SK-N-SH (cell line): ENCODE measurements around the gene INO80D. TPM values are rescaled to one million over a fixed set of nuclear protein-coding genes. Genes with fewer than 3 reads are reported as not detected.

Source experiments
- CTCF ChIA-PET: fragments of 300-600, 350-600 bp; formaldehyde crosslinking; extraction: SDS; loops from one replicate; lab custom pipeline; 2021; lab: Yijun Ruan, JAX
- POLR2A ChIA-PET: fragments of 350-600 bp; sonication (Branson Sonifier 250); formaldehyde crosslinking; extraction: SDS; loops from one replicate; lab custom pipeline; 2020; ENCODE audit warnings: antibody characterized with exemption, inconsistent platforms; lab: Yijun Ruan, JAX
- DNase-seq: peaks from one replicate; pipeline ENCODE4 v3.0.0; 2012
- H2AFZ ChIP-seq: fragments of 200-600 bp; sonication (generic); 2 replicates; pipeline ENCODE4 v1.8.1; 2016; ENCODE audit warnings: antibody characterized with exemption, mild to moderate bottlenecking, low read depth
- H3F3A ChIP-seq: fragments of 200-600 bp; sonication (generic); replicated peaks from 2 replicates; pipeline ENCODE3; 2016; ENCODE audit warnings: antibody characterized with exemption, mild to moderate bottlenecking; ENCODE audit not compliant: insufficient read depth
- H3K27ac ChIP-seq, 2 experiments: fragments of 200-500 bp in 1 of 2; fragments of 200-600 bp in 1 of 2; sonication (Bioruptor generic) in 1 of 2; sonication (generic), shearing (Covaris generic) in 1 of 2; 2 replicates each; pipeline versions ENCODE4 v1.5.1 to v1.6.1; 2014 to 2016; ENCODE audit warnings: low read depth in 2 of 2, inconsistent platforms in 1 of 2, low read length in 1 of 2, mild to moderate bottlenecking in 1 of 2, mixed read lengths in 1 of 2
- H3K27me3 ChIP-seq: fragments of 200-600 bp; sonication (generic), shearing (Covaris generic); 2 replicates; pipeline ENCODE4 v1.6.1; 2016; ENCODE audit warnings: mixed run types; ENCODE audit not compliant: insufficient read depth
- H3K36me3 ChIP-seq, 2 experiments: fragments of 200-500 bp in 1 of 2; fragments of 200-600 bp in 1 of 2; sonication (Bioruptor generic) in 1 of 2; sonication (generic) in 1 of 2; replicated peaks in 1 of 2; 2 replicates each; pipeline versions ENCODE3 to v1.5.1; 2014 to 2016; ENCODE audit warnings: low read length in 1 of 2, mild to moderate bottlenecking in 1 of 2; ENCODE audit not compliant: insufficient read depth in 2 of 2, control insufficient read depth in 1 of 2
- H3K4me1 ChIP-seq, 2 experiments: fragments of 200-500 bp in 1 of 2; fragments of 200-600 bp in 1 of 2; sonication (Bioruptor generic) in 1 of 2; sonication (generic), shearing (Covaris generic) in 1 of 2; 2 replicates each; pipeline versions ENCODE4 v1.5.1 to v1.6.1; 2014 to 2016; ENCODE audit warnings: low read depth in 1 of 2, low read length in 1 of 2, mixed run types in 1 of 2; ENCODE audit not compliant: insufficient read depth in 2 of 2, control insufficient read depth in 1 of 2
- H3K4me2 ChIP-seq: fragments of 200-600 bp; sonication (generic), shearing (Covaris generic); 2 replicates; pipeline ENCODE4 v1.6.1; 2017; ENCODE audit warnings: mixed run types
- H3K4me3 ChIP-seq, 2 experiments: fragments of 200-500 bp in 1 of 2; fragments of 200-600 bp in 1 of 2; sonication (Bioruptor generic) in 1 of 2; sonication (generic), shearing (Covaris generic) in 1 of 2; 2 replicates each; pipeline versions ENCODE4 v1.5.1 to v1.8.1; 2014 to 2016; ENCODE audit warnings: low read depth in 2 of 2, inconsistent platforms in 1 of 2, low read length in 1 of 2, mild to moderate bottlenecking in 1 of 2, mixed read lengths in 1 of 2, moderate library complexity in 1 of 2
- H3K79me2 ChIP-seq: fragments of 200-600 bp; sonication (generic); 2 replicates; pipeline ENCODE4 v1.8.1; 2017; ENCODE audit warnings: mild to moderate bottlenecking; ENCODE audit not compliant: insufficient read depth
- H3K9ac ChIP-seq: fragments of 200-600 bp; sonication (generic); 2 replicates; pipeline ENCODE4 v1.6.1; 2017; ENCODE audit warnings: mixed run types
- H3K9me2 ChIP-seq: fragments of 200-600 bp; sonication (generic); 2 replicates; pipeline ENCODE4 v1.6.1; 2017; ENCODE audit warnings: mixed run types
- H3K9me3 ChIP-seq: fragments of 200-600 bp; sonication (generic); 2 replicates; pipeline ENCODE4 v1.6.1; 2017; ENCODE audit warnings: mixed run types, mild to moderate bottlenecking, moderate library complexity
- H4K20me1 ChIP-seq: fragments of 200-600 bp; sonication (generic); 2 replicates; pipeline ENCODE4 v1.6.1; 2017; ENCODE audit warnings: mild to moderate bottlenecking, mixed run types; ENCODE audit not compliant: insufficient read depth
- ELF1 ChIP-seq: IDR thresholded peaks from 2 replicates; pipeline ENCODE4 v1.4.0; 2012
- EP300 ChIP-seq, 2 experiments: IDR thresholded peaks; 2 replicates each; pipeline versions ENCODE4 v1.4.0 to v1.6.1; 2012; ENCODE audit warnings: borderline replicate concordance in 1 of 2, low read depth in 1 of 2, low read length in 1 of 2
- EZH2phosphoT487 ChIP-seq: fragments of 200-600 bp; sonication (generic); IDR thresholded peaks from 2 replicates; pipeline ENCODE4 v1.6.1; 2017; ENCODE audit warnings: low read depth, mixed run types, mild to moderate bottlenecking, antibody characterized with exemption, moderate library complexity, borderline replicate concordance
- FOXJ3 ChIP-seq: sonication (generic); formaldehyde crosslinking; IDR thresholded peaks from 2 replicates; pipeline ENCODE4 v1.5.1; 2020; ENCODE audit warnings: mild to moderate bottlenecking, missing genetic modification reagents
- FOXM1 ChIP-seq: IDR thresholded peaks from 2 replicates; pipeline ENCODE4 v1.4.0; 2012; ENCODE audit warnings: low read depth, mild to moderate bottlenecking
- GABPA ChIP-seq: IDR thresholded peaks from 2 replicates; pipeline ENCODE4 v1.4.0; 2012; ENCODE audit warnings: low read depth, mild to moderate bottlenecking
- GATA2 ChIP-seq: sonication (generic); formaldehyde crosslinking; IDR thresholded peaks from 2 replicates; pipeline ENCODE4 v1.5.0; 2020; ENCODE audit warnings: mild to moderate bottlenecking, missing genetic modification reagents
- JUND ChIP-seq: IDR thresholded peaks from 2 replicates; pipeline ENCODE4 v1.4.0; 2012
- MEF2A ChIP-seq: IDR thresholded peaks from 2 replicates; pipeline ENCODE4 v1.4.0; 2012; ENCODE audit warnings: low read depth, borderline replicate concordance
- MXI1 ChIP-seq: IDR thresholded peaks from 2 replicates; pipeline ENCODE4 v1.6.1; 2012; ENCODE audit warnings: mild to moderate bottlenecking, low read depth, low read length, improper control_type of control experiment
- NRF1 ChIP-seq: IDR thresholded peaks from 2 replicates; pipeline ENCODE4 v1.6.1; 2012; ENCODE audit warnings: low read depth, mild to moderate bottlenecking, low read length
- POLR2AphosphoS5 ChIP-seq: IDR thresholded peaks from 2 replicates; pipeline ENCODE4 v1.6.1; 2012; ENCODE audit warnings: low read depth, low read length
- RCOR1 ChIP-seq: fragments of 150-350 bp; IDR thresholded peaks from 2 replicates; pipeline ENCODE4 v1.6.1; 2017; ENCODE audit warnings: antibody characterized with exemption, low read length
- RFX5 ChIP-seq: IDR thresholded peaks from 2 replicates; pipeline ENCODE4 v1.6.1; 2012; ENCODE audit warnings: mild to moderate bottlenecking, improper control_type of control experiment, low read length
- RXRA ChIP-seq: IDR thresholded peaks from 2 replicates; pipeline ENCODE4 v1.4.0; 2012; ENCODE audit warnings: low read depth, mild to moderate bottlenecking, borderline replicate concordance
- SIN3A ChIP-seq: IDR thresholded peaks from 2 replicates; pipeline ENCODE4 v1.6.1; 2012; ENCODE audit warnings: low read depth, mild to moderate bottlenecking, low read length, moderate library complexity, borderline replicate concordance
- TAF1 ChIP-seq: IDR thresholded peaks from 2 replicates; pipeline ENCODE4 v1.6.1; 2012; ENCODE audit warnings: low read depth, mild to moderate bottlenecking, low read length, moderate library complexity, borderline replicate concordance
- TCF12 ChIP-seq: IDR thresholded peaks from 2 replicates; pipeline ENCODE4 v1.4.0; 2012
- YY1 ChIP-seq: IDR thresholded peaks from 2 replicates; pipeline ENCODE4 v1.4.0; 2012; ENCODE audit warnings: low read depth, mild to moderate bottlenecking
- WGBS: methylation state at CpG from one replicate; pipeline ENCODE4 v1.1.6; 2017; ENCODE audit warnings: low lambda C conversion rate; 5-methylcytosine and 5-hydroxymethylcytosine counted together
- polyA plus RNA-seq, 3 experiments: library from polyadenylated mRNA; depleted of rRNA; stranded (reverse); fragments of >200 nt; gene quantifications; 2 replicates each; pipeline ENCODE4 v1.2.3, GENCODE V29; 2012
- TF ChIP-seq, protein P1 (sequence below): IDR thresholded peaks from 2 replicates; pipeline ENCODE4; 2012
- TF ChIP-seq, protein P2 (sequence below): IDR thresholded peaks from 2 replicates; pipeline ENCODE4 v1.6.1; 2012; ENCODE audit warnings: mild to moderate bottlenecking, low read depth, low read length, moderate library complexity
- TF ChIP-seq, protein P3 (sequence below): IDR thresholded peaks from 2 replicates; pipeline ENCODE4 v1.4.0; 2012; ENCODE audit warnings: low read depth, borderline replicate concordance

INO80D gene
- polyA plus RNA-seq, 1 of the 3 experiments (the other 2 are of a cell fraction) = 0.69 TPM

DNA sequence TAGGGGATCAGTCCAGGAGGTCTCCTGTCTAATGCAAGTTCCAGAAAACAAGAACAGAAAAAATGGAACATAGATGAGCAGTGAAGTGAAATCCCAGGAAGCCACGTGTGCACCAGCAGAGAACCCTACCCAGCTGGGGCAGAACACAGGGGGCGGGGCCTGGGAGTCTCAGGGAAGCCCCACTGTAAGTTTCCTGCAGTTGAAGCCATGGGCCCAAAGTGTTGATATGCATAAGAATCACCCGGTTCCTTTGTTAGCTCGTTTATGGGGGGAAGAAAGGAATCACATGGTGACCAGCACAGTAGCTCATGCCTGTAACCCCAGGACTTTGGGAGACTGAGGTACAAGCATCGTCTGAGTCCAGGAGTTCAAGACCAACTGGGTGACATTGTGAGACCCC lies 131.3 kb downstream of the INO80D start (continued):
- no peak for TF ChIP-seq FOXJ3 (CRISPR knock-in tag)
- no peak for TF ChIP-seq TAF1
- TF ChIP-seq RCOR1 = no peak

DNA sequence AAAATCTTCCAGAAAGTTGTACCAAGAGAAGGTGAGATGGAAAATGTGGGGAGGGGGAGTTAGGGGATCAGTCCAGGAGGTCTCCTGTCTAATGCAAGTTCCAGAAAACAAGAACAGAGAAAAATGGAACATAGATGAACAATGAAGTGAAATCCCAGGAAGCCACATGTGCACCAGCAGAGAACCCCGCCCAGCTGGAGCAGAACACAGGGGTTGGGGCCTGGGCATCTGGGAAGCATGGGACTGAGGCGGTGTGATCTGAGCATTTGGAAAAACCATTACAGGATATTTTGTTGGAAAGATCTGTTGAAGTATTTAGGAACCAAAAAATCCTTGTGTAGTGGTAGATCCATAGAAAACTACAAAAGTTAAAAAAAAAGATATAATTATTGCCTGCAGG lies 133.7 kb downstream of the INO80D start:
- Histone ChIP-seq H3K9me3 (no peaks in the 10 kb centered on the region), H3K4me2 (no peak overlapping the region), H3K9me2 (no peaks in the 10 kb centered on the region), H4K20me1 (no peaks in the 10 kb centered on the region), H3K9ac (no peak overlapping the region), H2AFZ (no peak overlapping the region), H3K4me3 (no peak overlapping the region), H3K4me1 (no peaks in the 10 kb centered on the region), H3F3A (no peaks in the 10 kb centered on the region), H3K27me3 (no peaks in the 10 kb centered on the region; the same call in 1 of the 2 replicates), H3K79me2 (no peaks in the 10 kb centered on the region), H3K27ac (no peak overlapping the region), H3K36me3 (no peaks in the 10 kb centered on the region)
- no peak for DNase-seq
- CTCF ChIA-PET = interaction anchor here (1.7 kb wide), 1 partner anchor 11 kb away, joined by 4 read pairs; no protein-coding TSS in a partner anchor
- TF ChIP-seq ELF1 (no peak), MEF2A (no peak), MXI1 (no peak), POLR2AphosphoS5 (no peak), TCF12 (no peak), EZH2phosphoT487 (no peak)
- POLR2A ChIA-PET = interaction anchor here (0.6 kb wide), 1 partner anchor 11 kb away, joined by 5 read pairs; no protein-coding TSS in a partner anchor
- WGBS = 60% methylated on average over 2 of the region's 2 CpGs

DNA sequence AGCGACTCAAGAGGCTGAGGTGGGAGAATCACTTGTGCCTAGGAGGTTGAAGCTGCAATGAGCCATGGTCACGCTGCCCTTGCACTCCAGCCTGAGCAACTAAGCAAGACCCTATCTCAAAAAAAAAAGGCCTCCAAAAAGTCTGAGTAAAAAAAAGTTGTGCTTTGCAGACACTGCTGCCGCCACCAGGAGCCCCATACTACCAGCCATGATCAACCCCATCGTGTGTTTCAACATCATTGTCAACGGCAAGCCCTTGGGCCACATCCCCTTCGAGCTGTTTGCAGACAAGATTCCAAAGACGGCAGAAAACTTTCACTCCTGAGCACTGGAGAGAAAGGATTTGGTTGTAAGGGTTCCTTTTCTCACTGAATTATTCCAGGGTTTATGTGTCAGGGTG lies 137.1 kb downstream of the INO80D start:
- Histone ChIP-seq H3K27ac (no peak overlapping the region), H4K20me1 (no peaks in the 10 kb centered on the region), H3K4me1 (no peaks in the 10 kb centered on the region), H3K27me3 (no peaks in the 10 kb centered on the region), H3K4me3 (no peak overlapping the region), H2AFZ (no peak overlapping the region), H3K4me2 (no peak overlapping the region), H3F3A (no peaks in the 10 kb centered on the region), H3K9me2 (no peaks in the 10 kb centered on the region), H3K36me3 (no peaks in the 10 kb centered on the region), H3K79me2 (no peaks in the 10 kb centered on the region), H3K9me3 (no peaks in the 10 kb centered on the region), H3K9ac (no peak overlapping the region)
- POLR2A ChIA-PET = no interaction called here
- DNase-seq = no peak
- 64% methylated on average over 7 of the region's 7 CpGs for WGBS
- CTCF ChIA-PET = interaction anchor here (0.7 to 5.3 kb wide), 33 partner anchors 10 to 1624 kb away, joined by 3 to 70 read pairs (median 5); partner anchors contain the start of gene NRP2
- TF ChIP-seq RFX5 (no peak), FOXM1 (no peak), EP300 (IDR thresholded peaks at IDR 0.05; ENCODE audit: borderline replicate concordance in 1 of 2, low read depth in 1 of 2, low read length in 1 of 2) (no peak), NRF1 (no peak), JUND (no peak), GABPA (no peak), GATA2 (CRISPR knock-in tag) (no peak), POLR2AphosphoS5 (no peak), RCOR1 (no peak), RXRA (no peak), TCF12 (no peak), SIN3A (no peak), YY1 (no peak)
- TF ChIP-seq, protein P1, sequence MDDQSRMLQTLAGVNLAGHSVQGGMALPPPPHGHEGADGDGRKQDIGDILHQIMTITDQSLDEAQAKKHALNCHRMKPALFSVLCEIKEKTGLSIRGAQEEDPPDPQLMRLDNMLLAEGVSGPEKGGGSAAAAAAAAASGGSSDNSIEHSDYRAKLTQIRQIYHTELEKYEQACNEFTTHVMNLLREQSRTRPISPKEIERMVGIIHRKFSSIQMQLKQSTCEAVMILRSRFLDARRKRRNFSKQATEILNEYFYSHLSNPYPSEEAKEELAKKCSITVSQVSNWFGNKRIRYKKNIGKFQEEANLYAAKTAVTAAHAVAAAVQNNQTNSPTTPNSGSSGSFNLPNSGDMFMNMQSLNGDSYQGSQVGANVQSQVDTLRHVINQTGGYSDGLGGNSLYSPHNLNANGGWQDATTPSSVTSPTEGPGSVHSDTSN = no peak
- TF ChIP-seq, protein P2, sequence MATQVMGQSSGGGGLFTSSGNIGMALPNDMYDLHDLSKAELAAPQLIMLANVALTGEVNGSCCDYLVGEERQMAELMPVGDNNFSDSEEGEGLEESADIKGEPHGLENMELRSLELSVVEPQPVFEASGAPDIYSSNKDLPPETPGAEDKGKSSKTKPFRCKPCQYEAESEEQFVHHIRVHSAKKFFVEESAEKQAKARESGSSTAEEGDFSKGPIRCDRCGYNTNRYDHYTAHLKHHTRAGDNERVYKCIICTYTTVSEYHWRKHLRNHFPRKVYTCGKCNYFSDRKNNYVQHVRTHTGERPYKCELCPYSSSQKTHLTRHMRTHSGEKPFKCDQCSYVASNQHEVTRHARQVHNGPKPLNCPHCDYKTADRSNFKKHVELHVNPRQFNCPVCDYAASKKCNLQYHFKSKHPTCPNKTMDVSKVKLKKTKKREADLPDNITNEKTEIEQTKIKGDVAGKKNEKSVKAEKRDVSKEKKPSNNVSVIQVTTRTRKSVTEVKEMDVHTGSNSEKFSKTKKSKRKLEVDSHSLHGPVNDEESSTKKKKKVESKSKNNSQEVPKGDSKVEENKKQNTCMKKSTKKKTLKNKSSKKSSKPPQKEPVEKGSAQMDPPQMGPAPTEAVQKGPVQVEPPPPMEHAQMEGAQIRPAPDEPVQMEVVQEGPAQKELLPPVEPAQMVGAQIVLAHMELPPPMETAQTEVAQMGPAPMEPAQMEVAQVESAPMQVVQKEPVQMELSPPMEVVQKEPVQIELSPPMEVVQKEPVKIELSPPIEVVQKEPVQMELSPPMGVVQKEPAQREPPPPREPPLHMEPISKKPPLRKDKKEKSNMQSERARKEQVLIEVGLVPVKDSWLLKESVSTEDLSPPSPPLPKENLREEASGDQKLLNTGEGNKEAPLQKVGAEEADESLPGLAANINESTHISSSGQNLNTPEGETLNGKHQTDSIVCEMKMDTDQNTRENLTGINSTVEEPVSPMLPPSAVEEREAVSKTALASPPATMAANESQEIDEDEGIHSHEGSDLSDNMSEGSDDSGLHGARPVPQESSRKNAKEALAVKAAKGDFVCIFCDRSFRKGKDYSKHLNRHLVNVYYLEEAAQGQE = no peak
- TF ChIP-seq, protein P3, sequence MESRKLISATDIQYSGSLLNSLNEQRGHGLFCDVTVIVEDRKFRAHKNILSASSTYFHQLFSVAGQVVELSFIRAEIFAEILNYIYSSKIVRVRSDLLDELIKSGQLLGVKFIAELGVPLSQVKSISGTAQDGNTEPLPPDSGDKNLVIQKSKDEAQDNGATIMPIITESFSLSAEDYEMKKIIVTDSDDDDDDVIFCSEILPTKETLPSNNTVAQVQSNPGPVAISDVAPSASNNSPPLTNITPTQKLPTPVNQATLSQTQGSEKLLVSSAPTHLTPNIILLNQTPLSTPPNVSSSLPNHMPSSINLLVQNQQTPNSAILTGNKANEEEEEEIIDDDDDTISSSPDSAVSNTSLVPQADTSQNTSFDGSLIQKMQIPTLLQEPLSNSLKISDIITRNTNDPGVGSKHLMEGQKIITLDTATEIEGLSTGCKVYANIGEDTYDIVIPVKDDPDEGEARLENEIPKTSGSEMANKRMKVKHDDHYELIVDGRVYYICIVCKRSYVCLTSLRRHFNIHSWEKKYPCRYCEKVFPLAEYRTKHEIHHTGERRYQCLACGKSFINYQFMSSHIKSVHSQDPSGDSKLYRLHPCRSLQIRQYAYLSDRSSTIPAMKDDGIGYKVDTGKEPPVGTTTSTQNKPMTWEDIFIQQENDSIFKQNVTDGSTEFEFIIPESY = no peak
